GM23248 (cell line): ENCODE data around the gene FABP1. TPM values are rescaled to one million over a fixed set of nuclear protein-coding genes. Genes with fewer than 3 reads are reported as not detected.

ENCODE experiments used
- DNase-seq: peaks from one replicate; pipeline ENCODE4 v3.0.0-alpha.2; 2015
- H2AFZ ChIP-seq: fragments of 200-600 bp; sonication (generic); 2 replicates; pipeline ENCODE4 v1.6.1; 2016; ENCODE audit warnings: antibody characterized with exemption
- H3F3A ChIP-seq: fragments of 200-600 bp; sonication (generic); 2 replicates; pipeline ENCODE4 v1.6.1; 2016; ENCODE audit warnings: mild to moderate bottlenecking, antibody characterized with exemption, mixed run types; ENCODE audit not compliant: insufficient read depth
- H3K27ac ChIP-seq: fragments of 200-600 bp; sonication (generic); 2 replicates; pipeline ENCODE4 v1.5.1; 2016; ENCODE audit warnings: mild to moderate bottlenecking
- H3K27me3 ChIP-seq: fragments of 200-600 bp; sonication (generic); replicated peaks from 2 replicates; pipeline ENCODE4 v1.6.1; 2016; ENCODE audit warnings: mild to moderate bottlenecking; ENCODE audit not compliant: insufficient read depth
- H3K36me3 ChIP-seq: fragments of 200-600 bp; sonication (generic); 2 replicates; pipeline ENCODE4 v1.6.1; 2016; ENCODE audit warnings: low read depth, mild to moderate bottlenecking
- H3K4me1 ChIP-seq: fragments of 200-600 bp; sonication (generic); 2 replicates; pipeline ENCODE4 v1.6.1; 2016; ENCODE audit warnings: mild to moderate bottlenecking; ENCODE audit not compliant: insufficient read depth
- H3K4me2 ChIP-seq: fragments of 200-600 bp; sonication (generic); one replicate; pipeline ENCODE4 v1.6.1; 2016; ENCODE audit warnings: mild to moderate bottlenecking; ENCODE audit not compliant: unreplicated experiment
- H3K4me3 ChIP-seq: fragments of 200-600 bp; sonication (generic); 2 replicates; pipeline ENCODE4 v1.5.1; 2016; ENCODE audit warnings: mild to moderate bottlenecking
- H3K79me2 ChIP-seq: fragments of 200-600 bp; sonication (generic); 2 replicates; pipeline ENCODE4 v1.6.1; 2016; ENCODE audit warnings: mild to moderate bottlenecking; ENCODE audit not compliant: insufficient read depth
- H3K9ac ChIP-seq: fragments of 200-600 bp; sonication (generic); 2 replicates; pipeline ENCODE4 v1.6.1; 2016; ENCODE audit warnings: mild to moderate bottlenecking
- H3K9me2 ChIP-seq: fragments of 200-600 bp; sonication (generic); 2 replicates; pipeline ENCODE4 v1.6.1; 2016; ENCODE audit warnings: mixed run types, mild to moderate bottlenecking, moderate library complexity; ENCODE audit not compliant: insufficient read depth
- H3K9me3 ChIP-seq: fragments of 200-600 bp; sonication (generic); one replicate; pipeline ENCODE4 v1.6.1; 2017; ENCODE audit warnings: low read depth
- H4K20me1 ChIP-seq: fragments of 200-600 bp; sonication (generic); 2 replicates; pipeline ENCODE4 v1.6.0; 2016; ENCODE audit not compliant: insufficient read depth
- EZH2 ChIP-seq: fragments of 200-600 bp; sonication (generic); IDR thresholded peaks from 2 replicates; pipeline ENCODE4 v1.6.1; 2018; ENCODE audit warnings: antibody characterized with exemption, mild to moderate bottlenecking; ENCODE audit not compliant: insufficient read depth, poor library complexity, severe bottlenecking
- EZH2phosphoT487 ChIP-seq: fragments of 200-600 bp; sonication (generic); IDR thresholded peaks from 2 replicates; pipeline ENCODE4 v1.6.1; 2018; ENCODE audit warnings: antibody characterized with exemption, moderate library complexity, mild to moderate bottlenecking, low read depth; ENCODE audit not compliant: insufficient read depth
- WGBS, 2 experiments: methylation state at CpG; one replicate each; pipeline ENCODE4 v1.1.6; 2015 to 2017; ENCODE audit warnings: low lambda C conversion rate in 2 of 2, low coverage in 1 of 2; ENCODE audit errors: missing lambda C conversion rate in 2 of 2; 5-methylcytosine and 5-hydroxymethylcytosine counted together
- in situ Hi-C: fragments of 300-500 bp; cut with MboI; formaldehyde crosslinking; loops from 2 replicates; pipeline ENCODE4 v1.15.0; 2020
- polyA plus RNA-seq: library from polyadenylated mRNA; unstranded; fragments of >200 nt; fragmentation: Nextera tagmentation; extraction: Ambion mirVana; gene quantifications from 2 replicates; pipeline ENCODE4 v1.2.1, GENCODE V29; 2016
- total RNA-seq: library from RNA; depleted of rRNA; stranded (reverse); fragments of >200 nt; shearing (Covaris generic); gene quantifications from 2 replicates; pipeline ENCODE4 v1.2.3, GENCODE V29; 2014

The FABP1 gene
- total and polyA plus RNA-seq, 2 experiments from 2014 or later: not detected

- H3K27ac ChIP-seq: no peak overlapping the region
- H3K9me2 ChIP-seq: no peaks in the 10 kb centered on the region
- H3K27me3 ChIP-seq: peaks cover 27% of the 10 kb centered on the region
- DNase-seq: no peak
- in situ Hi-C loops: no loop called here
- no peaks in the 10 kb centered on the region for H3K36me3 ChIP-seq
- H2AFZ ChIP-seq: no peak overlapping the region
- no peaks in the 10 kb centered on the region for H3F3A ChIP-seq
- TF ChIP-seq EZH2: no peak
- no peak for TF ChIP-seq EZH2phosphoT487
- H3K4me1 ChIP-seq: no peaks in the 10 kb centered on the region
- no peak overlapping the region for H3K9ac ChIP-seq
- 37 to 38% methylated on average over 8 of the region's 8 CpGs for WGBS, 2 experiments
- H3K4me2 ChIP-seq: no peak overlapping the region
- H4K20me1 ChIP-seq: no peaks in the 10 kb centered on the region
- H3K9me3 ChIP-seq: no peaks in the 10 kb centered on the region
- no peak overlapping the region for H3K4me3 ChIP-seq
- no peaks in the 10 kb centered on the region for H3K79me2 ChIP-seq
Measured at GRCh38 chr2:88122141-88122884, 5.5 kb downstream of the FABP1 start.

- 61 to 62% methylated on average over 4 of the region's 4 CpGs for WGBS, 2 experiments
- H3K9me3 ChIP-seq: no peaks in the 10 kb centered on the region
- H3K4me3 ChIP-seq: no peak overlapping the region
Measured at GRCh38 chr2:88121678-88122077, 6.2 kb downstream of the FABP1 start.

GRCh38 chr2:88117973-88118372 is 9.9 kb downstream of the FABP1 start:
- H3K9ac ChIP-seq: no peak overlapping the region
- no peaks in the 10 kb centered on the region for H3K36me3 ChIP-seq
- in situ Hi-C loops: no loop called here
- no peaks in the 10 kb centered on the region for H4K20me1 ChIP-seq
- no peak for DNase-seq
- H3K4me1 ChIP-seq: no peaks in the 10 kb centered on the region
- H3K9me2 ChIP-seq: no peaks in the 10 kb centered on the region
- no peaks in the 10 kb centered on the region for H3K79me2 ChIP-seq
- H3F3A ChIP-seq: no peaks in the 10 kb centered on the region
- peaks cover 22% of the 10 kb centered on the region; the same call in 1 of the 2 replicates for H3K27me3 ChIP-seq
- H3K4me3 ChIP-seq: no peak overlapping the region
- H3K9me3 ChIP-seq: no peaks in the 10 kb centered on the region
- H3K27ac ChIP-seq: no peak overlapping the region
- H3K4me2 ChIP-seq: no peak overlapping the region
- no peak overlapping the region for H2AFZ ChIP-seq
- no peak for TF ChIP-seq EZH2
- no peak for TF ChIP-seq EZH2phosphoT487
- WGBS, 2 experiments: 54 to 57% methylated on average over 4 of the region's 4 CpGs

More at GRCh38 chr2:88121678-88122077, 6.2 kb downstream of the FABP1 start:
- Histone ChIP-seq H2AFZ (no peak overlapping the region), H3K9me2 (no peaks in the 10 kb centered on the region), H3F3A (no peaks in the 10 kb centered on the region), H3K4me2 (no peak overlapping the region), H3K27ac (no peak overlapping the region), H3K27me3 (peaks cover 27% of the 10 kb centered on the region), H3K4me1 (no peaks in the 10 kb centered on the region), H3K9ac (no peak overlapping the region), H3K36me3 (no peaks in the 10 kb centered on the region), H3K79me2 (no peaks in the 10 kb centered on the region), H4K20me1 (no peaks in the 10 kb centered on the region)
- in situ Hi-C loops: no loop called here
- no peak for DNase-seq
- TF ChIP-seq EZH2 (no peak), EZH2phosphoT487 (no peak)

GRCh38 chr2:88116669-88117432 is 11.0 kb downstream of the FABP1 start:
- no peaks in the 10 kb centered on the region for H3K4me1 ChIP-seq
- H3K4me2 ChIP-seq: no peak overlapping the region
- H3K9ac ChIP-seq: no peak overlapping the region
- no peaks in the 10 kb centered on the region for H3K79me2 ChIP-seq
- 71 to 74% methylated on average over 18 of the region's 18 CpGs for WGBS, 2 experiments
- no peaks in the 10 kb centered on the region for H3K9me3 ChIP-seq
- in situ Hi-C loops: no loop called here
- no peak overlapping the region for H3K27ac ChIP-seq
- H3K36me3 ChIP-seq: no peaks in the 10 kb centered on the region
- no peak for DNase-seq
- H3F3A ChIP-seq: no peaks in the 10 kb centered on the region
- peaks cover 22% of the 10 kb centered on the region; the same call in 1 of the 2 replicates for H3K27me3 ChIP-seq
- no peak overlapping the region for H3K4me3 ChIP-seq
- no peaks in the 10 kb centered on the region for H3K9me2 ChIP-seq
- no peak for TF ChIP-seq EZH2phosphoT487
- no peak for TF ChIP-seq EZH2
- no peak overlapping the region for H2AFZ ChIP-seq
- no peaks in the 10 kb centered on the region for H4K20me1 ChIP-seq
